Hepatocyte (in vitro differentiated cells): Measurements from ENCODE around the gene PHLDA1. TPM values are rescaled to one million over a fixed set of nuclear protein-coding genes. Genes with fewer than 3 reads are reported as not detected.
A peak's percentile ranks its signal among the peaks of the same experiment; 100 is the strongest.

Experiments
- DNase-seq: peaks from one replicate; pipeline ENCODE4 v3.0.0-alpha.2; 2016; ENCODE audit warnings: low spot score
- H2AFZ ChIP-seq: fragments of 200-600 bp; sonication (generic); 2 replicates; pipeline ENCODE4 v1.6.0; 2016; ENCODE audit warnings: antibody characterized with exemption, mild to moderate bottlenecking
- H3K27ac ChIP-seq: fragments of 200-600 bp; sonication (generic); 2 replicates; pipeline ENCODE4 v1.5.1; 2016; ENCODE audit warnings: mild to moderate bottlenecking
- H3K27me3 ChIP-seq: fragments of 200-600 bp; sonication (generic); 2 replicates; pipeline ENCODE4 v1.6.1; 2016
- H3K36me3 ChIP-seq: fragments of 200-600 bp; sonication (generic); replicated peaks from 2 replicates; pipeline ENCODE4 v1.5.1; 2016; ENCODE audit warnings: low read depth; ENCODE audit not compliant: insufficient read depth
- H3K4me1 ChIP-seq: fragments of 200-600 bp; sonication (generic); 2 replicates; pipeline ENCODE4 v1.5.1; 2016; ENCODE audit warnings: mild to moderate bottlenecking, moderate library complexity; ENCODE audit not compliant: insufficient read depth
- H3K4me2 ChIP-seq: fragments of 200-600 bp; sonication (generic); 2 replicates; pipeline ENCODE4 v1.6.0; 2016
- H3K4me3 ChIP-seq: fragments of 200-600 bp; sonication (generic); 2 replicates; pipeline ENCODE4 v1.5.1; 2016; ENCODE audit warnings: mild to moderate bottlenecking
- H3K79me2 ChIP-seq: fragments of 200-600 bp; sonication (generic); 2 replicates; pipeline ENCODE4 v1.6.0; 2017; ENCODE audit warnings: mild to moderate bottlenecking
- H3K9me2 ChIP-seq: fragments of 200-600 bp; sonication (generic); replicated peaks from 2 replicates; pipeline ENCODE4 v1.6.0; 2017; ENCODE audit warnings: mild to moderate bottlenecking; ENCODE audit not compliant: insufficient read depth
- H3K9me3 ChIP-seq: fragments of 200-600 bp; sonication (generic); 2 replicates; pipeline ENCODE4 v1.5.1; 2016; ENCODE audit warnings: low read depth, mild to moderate bottlenecking
- H4K20me1 ChIP-seq: fragments of 200-600 bp; sonication (generic); 2 replicates; pipeline ENCODE4 v1.6.0; 2016; ENCODE audit warnings: mild to moderate bottlenecking; ENCODE audit not compliant: insufficient read depth, poor library complexity, severe bottlenecking
- CTCF ChIP-seq: fragments of 200-600 bp; sonication (generic); IDR thresholded peaks from 2 replicates; pipeline ENCODE4 v1.5.1; 2016; ENCODE audit warnings: antibody characterized with exemption, mild to moderate bottlenecking; ENCODE audit not compliant: poor library complexity
- EZH2 ChIP-seq: fragments of 200-600 bp; sonication (generic); IDR thresholded peaks from 2 replicates; pipeline ENCODE4 v1.6.1; 2016; ENCODE audit warnings: antibody characterized with exemption, mild to moderate bottlenecking, borderline replicate concordance
- EZH2phosphoT487 ChIP-seq: fragments of 200-600 bp; sonication (generic); IDR thresholded peaks from one replicate; pipeline ENCODE4 v1.6.1; 2018; ENCODE audit warnings: antibody characterized with exemption, mild to moderate bottlenecking, low read depth, moderate library complexity; ENCODE audit not compliant: unreplicated experiment, severe bottlenecking
- WGBS: methylation state at CpG from one replicate; pipeline ENCODE4 v1.1.6; 2016; ENCODE audit warnings: low lambda C conversion rate; ENCODE audit errors: missing lambda C conversion rate; 5-methylcytosine and 5-hydroxymethylcytosine counted together
- polyA plus RNA-seq: library from polyadenylated mRNA; unstranded; fragments of >200 nt; fragmentation: Nextera tagmentation; extraction: Ambion mirVana; gene quantifications from 2 replicates; pipeline ENCODE4 v1.2.1, GENCODE V29; 2016
- total RNA-seq: library from RNA; depleted of rRNA; stranded (reverse); fragments of >200 nt; gene quantifications from 2 replicates; pipeline ENCODE4 v1.2.3, GENCODE V29; 2014

Gene PHLDA1
- 47.9 and 50.8 TPM in 2 replicates for total RNA-seq
- 29.9 and 37.2 TPM in 2 replicates for polyA plus RNA-seq

- Histone ChIP-seq H3K9me2 (no peaks in the 10 kb centered on the region), H2AFZ (peak within 1 kb of the TSS; percentile 63), H3K9me3 (no peaks in the 10 kb centered on the region), H3K36me3 (no peaks in the 10 kb centered on the region), H3K4me3 (peak within 1 kb of the TSS; percentile 74), H3K27me3 (no peaks in the 10 kb centered on the region), H4K20me1 (peaks cover 5% of the 10 kb centered on the region), H3K4me2 (peak within 1 kb of the TSS; percentile 91), H3K79me2 (peaks cover 48% of the 10 kb centered on the region), H3K27ac (peak within 1 kb of the TSS; percentile 98), H3K4me1 (peaks cover 9% of the 10 kb centered on the region)
- DNase-seq = peak; percentile 97
- WGBS = under 1% methylated on average over 51 of the region's 67 CpGs
- TF ChIP-seq EZH2 (no peak), EZH2phosphoT487 (no peak), CTCF (peak; percentile 63)
These were observed at the start of gene PHLDA1 for GRCh38 chr12:76031414-76032042. PHLDA1 (minus strand) TSS chr12:76031776.

GRCh38 chr12:76080729-76081415 is 49.3 kb upstream of the PHLDA1 start:
- Histone ChIP-seq H3K9me2 (no peaks in the 10 kb centered on the region), H3K36me3 (no peaks in the 10 kb centered on the region), H3K4me2 (peak overlapping the region; percentile 81), H3K4me1 (peaks cover 8% of the 10 kb centered on the region), H3K79me2 (peaks cover 78% of the 10 kb centered on the region), H3K4me3 (no peak overlapping the region), H3K9me3 (no peaks in the 10 kb centered on the region), H3K27me3 (no peaks in the 10 kb centered on the region), H2AFZ (no peak overlapping the region), H4K20me1 (peaks cover 68% of the 10 kb centered on the region), H3K27ac (no peak overlapping the region)
- TF ChIP-seq EZH2 = no peak
- TF ChIP-seq CTCF = peak; percentile 4
- 81% methylated on average over 6 of the region's 6 CpGs for WGBS
- peak; percentile 6 for DNase-seq

- H3K27ac ChIP-seq = no peak overlapping the region
- no peak for DNase-seq
- WGBS = 72% methylated on average over 2 of the region's 2 CpGs
- H3K79me2 ChIP-seq = peaks cover 85% of the 10 kb centered on the region
- no peaks in the 10 kb centered on the region for H3K27me3 ChIP-seq
- no peaks in the 10 kb centered on the region for H3K36me3 ChIP-seq
- peaks cover 75% of the 10 kb centered on the region for H4K20me1 ChIP-seq
- no peak overlapping the region for H2AFZ ChIP-seq
- H3K4me2 ChIP-seq = no peak overlapping the region
- H3K4me3 ChIP-seq = no peak overlapping the region
- no peaks in the 10 kb centered on the region for H3K9me2 ChIP-seq
- TF ChIP-seq EZH2 (no peak), CTCF (no peak), EZH2phosphoT487 (no peak)
- no peaks in the 10 kb centered on the region for H3K9me3 ChIP-seq
- peaks cover 8% of the 10 kb centered on the region for H3K4me1 ChIP-seq
These were observed 48.6 kb upstream of the PHLDA1 start for GRCh38 chr12:76080017-76080728.
